ENCODE measurements around the gene TPR. TPM values are rescaled to one million over a fixed set of nuclear protein-coding genes. Genes with fewer than 3 reads are reported as not detected.
"Not testable (repeated sequence)": the region's sequence is repeated elsewhere in the genome, so short reads cannot be mapped to it uniquely, and the experiment has no call there.

The TPR gene
- total RNA-seq, 1 donor from 2014 or later: 83.8 TPM

- FAIRE-seq: peak; percentile 60
Measured at GRCh38 chr1:186404454-186405051, 29.5 kb upstream of the TPR start.

GRCh38 chr1:186403632-186404031 is 28.6 kb upstream of the TPR start:
- Histone ChIP-seq H3K27me3 (ENCODE audit: insufficient read depth, low read length) (no peaks in the 10 kb centered on the region), H3K79me2 (ENCODE audit: insufficient read depth, low read length) (no peaks in the 10 kb centered on the region), H3K9ac (ENCODE audit: low read length) (no peak overlapping the region), H2AFZ (ENCODE audit: low read depth, low read length) (no peak overlapping the region), H3K27ac (ENCODE audit: low read depth, low read length) (no peak overlapping the region), H3K4me2 (ENCODE audit: low read length) (no peak overlapping the region), H3K4me3 (ENCODE audit: insufficient read depth, low read depth, low read length) (no peak overlapping the region), H3K4me1 (ENCODE audit: insufficient read depth, low read length) (no peaks in the 10 kb centered on the region), H4K20me1 (ENCODE audit: insufficient read depth, low read length) (no peaks in the 10 kb centered on the region), H3K36me3 (ENCODE audit: insufficient read depth, low read length) (peaks cover 42% of the 10 kb centered on the region), H3K9me3 (ENCODE audit: insufficient read depth, low read depth, low read length) (no peaks in the 10 kb centered on the region)
- H3K4me1 Mint-ChIP-seq (ENCODE audit: low read depth, unreplicated experiment): peaks cover 2% of the 10 kb centered on the region
- peaks cover 7% of the 10 kb centered on the region for H3K36me3 Mint-ChIP-seq (ENCODE audit: low read depth, unreplicated experiment)
- TF ChIP-seq EZH2 (IDR thresholded peaks at IDR 0.05; ENCODE audit: insufficient read depth, low read length) (no peak), CTCF (IDR thresholded peaks at IDR 0.05; ENCODE audit: insufficient read depth, low read depth, low read length) (no peak)
- H3K4me3 Mint-ChIP-seq (ENCODE audit: unreplicated experiment): no peak overlapping the region
- H3K27ac Mint-ChIP-seq (ENCODE audit: unreplicated experiment): no peak overlapping the region
- FAIRE-seq (peak; percentile 49), DNase-seq (ENCODE audit: low read depth) (no peak)
- no peaks in the 10 kb centered on the region for H3K9me3 Mint-ChIP-seq (ENCODE audit: unreplicated experiment)
- H3K27me3 Mint-ChIP-seq (ENCODE audit: low read depth, unreplicated experiment): no peaks in the 10 kb centered on the region

More at GRCh38 chr1:186404454-186405051, 29.5 kb upstream of the TPR start:
- Histone ChIP-seq H3K4me1 (ENCODE audit: insufficient read depth, low read length) (no peaks in the 10 kb centered on the region), H3K27me3 (ENCODE audit: insufficient read depth, low read length) (no peaks in the 10 kb centered on the region), H3K79me2 (ENCODE audit: insufficient read depth, low read length) (no peaks in the 10 kb centered on the region), H3K9me3 (ENCODE audit: insufficient read depth, low read depth, low read length) (no peaks in the 10 kb centered on the region), H3K27ac (ENCODE audit: low read depth, low read length) (no peak overlapping the region), H3K4me3 (ENCODE audit: insufficient read depth, low read depth, low read length) (no peak overlapping the region), H4K20me1 (ENCODE audit: insufficient read depth, low read length) (no peaks in the 10 kb centered on the region), H2AFZ (ENCODE audit: low read depth, low read length) (no peak overlapping the region), H3K9ac (ENCODE audit: low read length) (no peak overlapping the region), H3K36me3 (ENCODE audit: insufficient read depth, low read length) (peaks cover 37% of the 10 kb centered on the region), H3K4me2 (ENCODE audit: low read length) (no peak overlapping the region)
- DNase-seq (ENCODE audit: low read depth): peak; percentile 50
- Mint-ChIP-seq H3K36me3 (ENCODE audit: low read depth, unreplicated experiment) (peaks cover 7% of the 10 kb centered on the region), H3K4me1 (ENCODE audit: low read depth, unreplicated experiment) (peaks cover 2% of the 10 kb centered on the region), H3K27ac (ENCODE audit: unreplicated experiment) (no peak overlapping the region), H3K4me3 (ENCODE audit: unreplicated experiment) (no peak overlapping the region), H3K9me3 (ENCODE audit: unreplicated experiment) (no peaks in the 10 kb centered on the region), H3K27me3 (ENCODE audit: low read depth, unreplicated experiment) (no peaks in the 10 kb centered on the region)
- TF ChIP-seq CTCF (IDR thresholded peaks at IDR 0.05; ENCODE audit: insufficient read depth, low read depth, low read length): peak; percentile 71
- no peak for TF ChIP-seq EZH2 (IDR thresholded peaks at IDR 0.05; ENCODE audit: insufficient read depth, low read length)

GRCh38 chr1:186401446-186401845 is 26.4 kb upstream of the TPR start:
- not testable (repeated sequence) for H3K9ac ChIP-seq (ENCODE audit: low read length); H3K27ac ChIP-seq (ENCODE audit: low read depth, low read length); H3K4me3 ChIP-seq (ENCODE audit: insufficient read depth, low read depth, low read length); H3K79me2 ChIP-seq (ENCODE audit: insufficient read depth, low read length); H3K4me2 ChIP-seq (ENCODE audit: low read length); H3K9me3 ChIP-seq (ENCODE audit: insufficient read depth, low read depth, low read length); H3K27ac Mint-ChIP-seq (ENCODE audit: unreplicated experiment); H3K36me3 Mint-ChIP-seq (ENCODE audit: low read depth, unreplicated experiment); H3K27me3 Mint-ChIP-seq (ENCODE audit: low read depth, unreplicated experiment); H4K20me1 ChIP-seq (ENCODE audit: insufficient read depth, low read length); H2AFZ ChIP-seq (ENCODE audit: low read depth, low read length); H3K4me3 Mint-ChIP-seq (ENCODE audit: unreplicated experiment); DNase-seq (ENCODE audit: low read depth); H3K9me3 Mint-ChIP-seq (ENCODE audit: unreplicated experiment); H3K27me3 ChIP-seq (ENCODE audit: insufficient read depth, low read length); H3K4me1 ChIP-seq (ENCODE audit: insufficient read depth, low read length); FAIRE-seq; H3K4me1 Mint-ChIP-seq (ENCODE audit: low read depth, unreplicated experiment)
- peaks cover 38% of the 10 kb centered on the region for H3K36me3 ChIP-seq (ENCODE audit: insufficient read depth, low read length)

- H3K4me1 ChIP-seq (ENCODE audit: insufficient read depth, low read length); H4K20me1 ChIP-seq (ENCODE audit: insufficient read depth, low read length); DNase-seq (ENCODE audit: low read depth); H3K36me3 Mint-ChIP-seq (ENCODE audit: low read depth, unreplicated experiment); H3K27ac ChIP-seq (ENCODE audit: low read depth, low read length); H3K4me3 ChIP-seq (ENCODE audit: insufficient read depth, low read depth, low read length); H3K9me3 ChIP-seq (ENCODE audit: insufficient read depth, low read depth, low read length); FAIRE-seq; H3K79me2 ChIP-seq (ENCODE audit: insufficient read depth, low read length); H3K4me2 ChIP-seq (ENCODE audit: low read length); H3K27me3 Mint-ChIP-seq (ENCODE audit: low read depth, unreplicated experiment); H3K27me3 ChIP-seq (ENCODE audit: insufficient read depth, low read length); H2AFZ ChIP-seq (ENCODE audit: low read depth, low read length); H3K9me3 Mint-ChIP-seq (ENCODE audit: unreplicated experiment); H3K9ac ChIP-seq (ENCODE audit: low read length); H3K4me1 Mint-ChIP-seq (ENCODE audit: low read depth, unreplicated experiment): not testable (repeated sequence)
- Mint-ChIP-seq H3K4me3 (ENCODE audit: unreplicated experiment) (peak overlapping the region; percentile 20), H3K27ac (ENCODE audit: unreplicated experiment) (peak overlapping the region; percentile 18)
- H3K36me3 ChIP-seq (ENCODE audit: insufficient read depth, low read length): peaks cover 43% of the 10 kb centered on the region
Measured at GRCh38 chr1:186392711-186393110, 17.7 kb upstream of the TPR start.

Data from astrocyte (in vitro differentiated cells and primary cell).